Keratinocyte (primary cell): ENCODE results near the gene ARHGAP8.

Experiments
- EZH2 ChIP-seq: IDR thresholded peaks from one replicate; pipeline ENCODE4 v1.6.1; 2012; ENCODE audit warnings: inconsistent platforms, mild to moderate bottlenecking, low read length, moderate library complexity
- TF ChIP-seq, protein P1 (sequence below), 3 experiments: IDR thresholded peaks in 1 of 3; conservative IDR thresholded peaks in 1 of 3; optimal IDR thresholded peaks in 1 of 3; 2 replicates in 2 of 3; 3 replicates in 1 of 3; pipeline versions ENCODE3 to v1.5.1; 2011; ENCODE audit warnings: low read length in 3 of 3, mild to moderate bottlenecking in 3 of 3, moderate library complexity in 2 of 3, control low read depth in 1 of 3, inconsistent platforms in 1 of 3; ENCODE audit not compliant: insufficient read depth in 2 of 3; ENCODE audit errors: extremely low read depth in 1 of 3

DNA sequence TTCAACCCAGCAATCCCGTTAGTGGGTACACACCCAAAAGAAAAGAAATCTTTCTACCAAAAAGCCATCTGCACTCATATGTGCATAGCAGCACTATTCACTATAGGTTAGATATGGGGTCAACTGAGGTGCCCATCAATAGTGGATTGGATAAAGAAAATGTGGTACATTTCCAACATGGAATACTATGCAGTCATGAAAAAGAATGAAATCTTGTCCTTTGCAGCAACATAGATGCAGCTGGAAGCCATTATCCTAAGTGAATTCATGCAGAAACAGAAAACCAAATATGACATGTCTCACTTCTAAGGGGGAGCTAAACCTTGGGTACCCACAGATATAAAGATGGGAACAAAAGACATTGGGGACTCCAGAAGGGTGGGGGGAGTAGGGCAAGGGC, 1.9 kb upstream of the ARHGAP8 start:
- TF ChIP-seq, protein P1, sequence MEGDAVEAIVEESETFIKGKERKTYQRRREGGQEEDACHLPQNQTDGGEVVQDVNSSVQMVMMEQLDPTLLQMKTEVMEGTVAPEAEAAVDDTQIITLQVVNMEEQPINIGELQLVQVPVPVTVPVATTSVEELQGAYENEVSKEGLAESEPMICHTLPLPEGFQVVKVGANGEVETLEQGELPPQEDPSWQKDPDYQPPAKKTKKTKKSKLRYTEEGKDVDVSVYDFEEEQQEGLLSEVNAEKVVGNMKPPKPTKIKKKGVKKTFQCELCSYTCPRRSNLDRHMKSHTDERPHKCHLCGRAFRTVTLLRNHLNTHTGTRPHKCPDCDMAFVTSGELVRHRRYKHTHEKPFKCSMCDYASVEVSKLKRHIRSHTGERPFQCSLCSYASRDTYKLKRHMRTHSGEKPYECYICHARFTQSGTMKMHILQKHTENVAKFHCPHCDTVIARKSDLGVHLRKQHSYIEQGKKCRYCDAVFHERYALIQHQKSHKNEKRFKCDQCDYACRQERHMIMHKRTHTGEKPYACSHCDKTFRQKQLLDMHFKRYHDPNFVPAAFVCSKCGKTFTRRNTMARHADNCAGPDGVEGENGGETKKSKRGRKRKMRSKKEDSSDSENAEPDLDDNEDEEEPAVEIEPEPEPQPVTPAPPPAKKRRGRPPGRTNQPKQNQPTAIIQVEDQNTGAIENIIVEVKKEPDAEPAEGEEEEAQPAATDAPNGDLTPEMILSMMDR (optimal IDR thresholded peaks at IDR 0.05 in 1 of 3, IDR thresholded peaks at IDR 0.05 in 1 of 3, conservative IDR thresholded peaks at IDR 0.05 in 1 of 3; ENCODE audit: extremely low read depth in 1 of 3, insufficient read depth in 2 of 3, low read length in 3 of 3), result no peak
- TF ChIP-seq EZH2, result no peak
